GM19324 (cell line): ENCODE results near the gene NEIL1.
"Not testable (repeated sequence)": the region's sequence is repeated elsewhere in the genome, so short reads cannot be mapped to it uniquely, and the experiment has no call there.

Experiments
- ATAC-seq: cut with Tn5 transposase; IDR thresholded peaks from one replicate; pipeline ENCODE4 v1.9.1; 2021; ENCODE audit warnings: mild to moderate bottlenecking, moderate library complexity; ENCODE audit not compliant: unreplicated experiment, low FRiP score

Gene NEIL1

GRCh38 chr15:75332093-75332492 lies 14.7 kb upstream of the NEIL1 start:
- not testable (repeated sequence) for ATAC-seq

GRCh38 chr15:75333654-75334419 lies 13.0 kb upstream of the NEIL1 start:
- not testable (repeated sequence) for ATAC-seq

DNA sequence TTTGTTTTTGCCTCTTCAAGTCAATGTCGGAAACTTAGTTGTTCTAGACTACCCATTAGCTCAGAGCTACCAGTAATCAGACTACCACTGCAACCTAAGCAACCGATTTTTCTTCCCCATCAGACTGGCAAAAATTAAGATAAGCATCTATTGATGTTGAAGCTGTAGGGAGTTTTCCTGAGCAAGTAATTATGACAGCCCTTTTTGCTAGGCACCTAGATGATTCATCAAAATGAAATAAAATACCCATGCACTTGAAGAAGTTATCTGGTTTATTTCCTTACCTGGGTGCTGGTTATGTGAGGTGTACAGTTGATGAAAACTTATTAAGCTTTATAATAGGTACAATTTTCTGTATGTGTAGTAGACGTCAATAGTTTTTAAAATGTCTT lies 11.5 kb upstream of the NEIL1 start:
- ATAC-seq: no peak

DNA sequence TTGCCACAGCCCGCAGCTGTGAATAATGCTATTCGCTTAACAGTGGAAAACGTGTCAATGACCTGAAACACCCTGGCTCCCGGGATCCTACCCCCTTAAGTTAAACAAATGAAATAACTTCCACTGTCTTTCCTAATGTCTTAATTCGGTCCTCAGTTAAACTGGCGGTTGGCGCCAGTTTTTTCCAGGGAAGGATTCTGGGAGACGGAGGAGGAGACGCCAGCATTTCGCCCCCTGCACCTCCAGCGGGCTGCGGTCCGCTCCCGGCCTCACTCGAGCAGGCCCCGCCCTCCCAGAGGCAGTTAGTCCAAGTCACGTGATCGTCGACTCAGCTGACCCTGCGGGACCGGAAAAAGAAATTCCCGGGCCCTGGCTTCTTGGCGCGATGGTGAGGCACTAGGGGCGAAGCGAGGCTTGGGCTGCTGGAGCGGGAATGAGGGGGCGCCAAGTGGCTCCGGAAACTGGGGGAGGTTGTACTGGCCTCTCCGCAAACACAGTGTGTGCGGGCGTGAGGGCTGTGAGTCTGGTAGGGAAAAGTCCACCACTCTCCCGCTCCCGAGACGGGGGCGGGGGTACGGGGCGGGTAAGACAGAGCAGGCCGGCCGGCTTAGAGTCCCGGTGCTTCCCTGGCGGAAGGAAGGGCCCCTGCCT lies 11.0 kb upstream of the NEIL1 start, which contains the start of gene COMMD4:
COMMD4 (plus strand) TSS at position 359 of the 651 bp plus-strand sequence; CDS start at position 386, 27 bp downstream.
- peak; percentile 58 for ATAC-seq

DNA sequence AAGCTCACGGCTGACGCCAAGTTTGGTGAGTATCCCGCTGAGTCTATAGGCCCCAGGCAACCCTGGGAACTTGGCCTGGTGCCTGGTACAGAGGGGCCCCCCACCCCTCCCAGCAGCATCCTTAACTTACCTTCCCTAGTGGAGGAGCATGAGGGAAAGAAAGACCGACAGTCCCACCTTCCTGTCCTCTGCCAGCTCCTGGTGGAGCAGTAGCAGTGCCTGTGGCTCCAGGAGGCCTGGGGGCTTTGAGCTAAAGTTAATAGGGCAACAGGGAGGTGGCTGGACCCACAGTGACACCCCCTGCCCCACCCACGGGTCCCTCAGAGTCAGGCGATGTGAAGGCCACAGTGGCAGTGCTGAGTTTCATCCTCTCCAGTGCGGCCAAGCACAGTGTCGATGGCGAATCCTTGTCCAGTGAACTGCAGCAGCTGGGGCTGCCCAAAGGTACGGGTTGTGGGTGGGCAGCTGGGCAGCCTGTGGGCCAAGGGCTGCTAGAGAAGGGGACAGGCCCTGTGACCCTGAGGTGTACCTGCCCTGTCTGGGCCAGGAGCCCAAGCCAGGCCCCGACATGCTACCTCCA lies 8.1 kb upstream of the NEIL1 start:
- ATAC-seq: no peak

DNA sequence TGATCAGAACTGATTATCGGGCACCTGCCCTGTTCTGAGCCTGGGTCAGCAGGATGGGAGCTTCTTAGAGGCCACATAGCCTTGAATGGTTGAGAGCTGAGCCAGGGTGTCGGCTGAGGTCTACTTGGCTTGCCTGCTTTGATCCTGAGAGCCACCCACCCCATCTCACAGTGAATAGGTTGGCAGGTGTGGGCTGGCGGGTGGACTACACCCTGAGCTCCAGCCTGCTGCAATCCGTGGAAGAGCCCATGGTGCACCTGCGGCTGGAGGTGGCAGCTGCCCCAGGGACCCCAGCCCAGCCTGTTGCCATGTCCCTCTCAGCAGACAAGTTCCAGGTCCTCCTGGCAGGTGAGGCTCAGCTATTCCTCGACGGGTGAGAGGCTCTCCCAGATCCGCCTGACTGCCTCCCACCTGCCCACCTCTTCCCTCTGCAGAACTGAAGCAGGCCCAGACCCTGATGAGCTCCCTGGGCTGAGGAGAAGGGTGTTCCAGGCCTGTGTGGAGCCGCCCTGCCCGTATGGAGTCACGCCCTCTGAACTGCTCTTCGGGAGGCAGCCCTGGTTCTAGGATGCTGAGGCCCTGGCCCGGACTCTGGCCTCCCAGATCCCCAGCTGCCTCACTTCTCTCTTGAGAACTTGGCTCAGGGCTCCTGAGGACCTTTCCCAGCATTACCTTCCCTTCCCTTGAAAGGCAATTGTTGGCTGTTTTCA lies 7.2 kb upstream of the NEIL1 start:
- ATAC-seq: no peak

DNA sequence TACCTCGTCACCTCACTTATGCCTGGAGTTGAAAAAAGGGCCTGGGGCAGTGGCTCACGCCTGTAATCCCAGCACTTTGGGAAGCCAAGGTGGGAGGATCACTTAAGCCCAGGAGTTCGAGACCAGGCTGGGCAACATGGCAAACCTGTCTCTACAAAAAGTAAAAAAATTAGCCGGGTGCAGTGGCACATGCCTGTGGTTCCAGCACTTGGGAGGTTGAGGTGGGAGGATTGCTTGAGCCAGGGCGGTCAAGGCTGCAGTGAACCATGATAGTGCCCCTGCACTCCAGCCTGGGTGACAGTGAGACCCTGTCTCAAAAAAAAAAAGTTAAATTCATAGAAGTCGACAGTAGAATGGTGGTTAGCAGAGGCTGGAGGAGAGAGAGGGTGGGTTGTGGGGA lies 4.6 kb upstream of the NEIL1 start:
- no peak for ATAC-seq

DNA sequence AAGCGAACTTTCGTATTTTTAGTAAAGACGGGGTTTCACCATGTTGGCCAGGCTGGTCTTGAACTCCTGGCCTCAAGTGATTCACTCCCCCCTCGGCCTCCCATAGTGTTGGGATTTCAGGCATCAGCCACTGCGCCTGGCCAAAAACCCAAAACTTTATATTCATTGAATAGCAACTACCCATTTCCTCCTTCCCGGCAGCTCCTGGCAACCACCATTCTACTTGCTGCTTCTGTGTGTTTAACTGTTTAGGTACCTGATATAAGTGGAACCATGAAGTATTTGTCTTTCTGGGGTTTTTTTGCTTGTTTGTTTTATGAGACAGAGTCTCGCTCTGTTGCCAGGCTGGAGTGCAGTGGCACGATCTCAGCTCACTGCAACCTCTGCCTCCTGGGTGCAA lies 2.9 kb upstream of the NEIL1 start:
- ATAC-seq: not testable (repeated sequence)

DNA sequence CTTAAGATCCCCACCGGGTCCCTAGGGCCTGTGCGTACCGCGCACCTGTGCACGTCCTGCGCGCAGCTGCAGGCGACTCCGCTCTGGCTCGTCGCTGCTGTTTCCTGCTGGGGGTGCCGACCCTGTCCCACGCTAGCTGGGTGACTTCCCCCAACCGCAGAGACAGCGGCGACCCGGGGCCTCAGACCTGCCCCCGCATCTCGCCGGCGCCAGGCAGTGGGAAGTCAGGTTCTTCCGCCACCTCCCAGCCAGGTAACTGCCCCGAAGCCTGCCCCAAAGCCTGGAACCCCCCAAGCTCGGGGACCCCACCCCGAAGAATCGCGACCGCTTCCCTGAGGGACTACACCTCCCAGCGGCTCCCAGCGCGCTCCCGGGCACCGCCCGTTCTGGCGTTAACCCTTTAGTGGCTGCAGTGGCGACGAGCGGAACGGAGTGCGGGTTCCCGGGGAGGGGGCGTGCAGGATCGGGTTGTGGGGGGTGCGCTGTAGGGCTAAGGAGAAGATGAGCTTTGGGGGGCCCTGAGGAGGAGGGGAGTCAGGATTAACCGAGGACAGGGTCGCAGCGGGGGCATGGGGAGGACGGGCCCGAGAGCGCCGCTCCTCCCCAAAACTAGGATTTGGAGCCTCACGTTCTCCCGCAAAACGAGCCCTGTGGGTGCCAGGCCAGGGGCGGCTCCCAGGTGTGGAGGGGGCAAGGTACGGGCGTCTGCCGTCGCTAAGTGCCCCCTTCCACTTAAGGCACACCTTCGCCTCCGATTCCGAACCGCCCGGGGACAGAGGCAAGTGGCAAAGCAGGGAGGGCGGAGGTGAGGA lies 589 bp downstream of the NEIL1 start:
- ATAC-seq: peak; percentile 56

DNA sequence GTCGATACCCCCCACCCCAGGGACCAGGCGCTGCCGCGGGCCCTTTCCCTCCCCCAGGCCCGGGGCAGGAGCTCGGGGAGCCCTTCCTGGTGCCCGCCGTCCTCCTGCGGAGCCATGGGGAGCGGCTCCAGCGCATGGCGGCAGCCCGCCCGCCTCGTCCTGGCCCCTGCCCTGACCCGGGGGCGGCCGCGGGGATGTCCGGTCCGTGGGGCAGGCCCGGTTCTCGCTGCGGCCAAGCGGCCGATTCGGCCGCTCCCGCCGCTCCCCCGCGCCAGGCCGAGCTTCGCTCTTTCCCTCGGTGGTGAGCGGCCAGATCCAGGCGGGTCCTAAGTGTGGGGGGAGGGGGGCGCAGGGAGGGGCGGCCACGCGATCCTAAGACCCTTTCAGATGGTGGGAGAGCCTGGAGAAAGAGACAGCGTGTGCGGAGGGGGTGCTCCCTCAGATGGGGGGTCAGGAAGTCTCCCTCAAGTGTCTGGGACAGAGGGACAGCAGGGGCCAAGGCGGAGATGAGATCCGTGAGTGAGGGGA lies 1.3 kb downstream of the NEIL1 start:
- no peak for ATAC-seq

GRCh38 chr15:75348562-75349350 lies 1.9 kb downstream of the NEIL1 start:
- ATAC-seq: no peak

GRCh38 chr15:75349351-75349669 lies 2.5 kb downstream of the NEIL1 start:
- not testable (repeated sequence) for ATAC-seq

- ATAC-seq: no peak
Measured at GRCh38 chr15:75349851-75350588, 3.2 kb downstream of the NEIL1 start.

- no peak for ATAC-seq
Measured at GRCh38 chr15:75350601-75351361, 3.9 kb downstream of the NEIL1 start.

DNA sequence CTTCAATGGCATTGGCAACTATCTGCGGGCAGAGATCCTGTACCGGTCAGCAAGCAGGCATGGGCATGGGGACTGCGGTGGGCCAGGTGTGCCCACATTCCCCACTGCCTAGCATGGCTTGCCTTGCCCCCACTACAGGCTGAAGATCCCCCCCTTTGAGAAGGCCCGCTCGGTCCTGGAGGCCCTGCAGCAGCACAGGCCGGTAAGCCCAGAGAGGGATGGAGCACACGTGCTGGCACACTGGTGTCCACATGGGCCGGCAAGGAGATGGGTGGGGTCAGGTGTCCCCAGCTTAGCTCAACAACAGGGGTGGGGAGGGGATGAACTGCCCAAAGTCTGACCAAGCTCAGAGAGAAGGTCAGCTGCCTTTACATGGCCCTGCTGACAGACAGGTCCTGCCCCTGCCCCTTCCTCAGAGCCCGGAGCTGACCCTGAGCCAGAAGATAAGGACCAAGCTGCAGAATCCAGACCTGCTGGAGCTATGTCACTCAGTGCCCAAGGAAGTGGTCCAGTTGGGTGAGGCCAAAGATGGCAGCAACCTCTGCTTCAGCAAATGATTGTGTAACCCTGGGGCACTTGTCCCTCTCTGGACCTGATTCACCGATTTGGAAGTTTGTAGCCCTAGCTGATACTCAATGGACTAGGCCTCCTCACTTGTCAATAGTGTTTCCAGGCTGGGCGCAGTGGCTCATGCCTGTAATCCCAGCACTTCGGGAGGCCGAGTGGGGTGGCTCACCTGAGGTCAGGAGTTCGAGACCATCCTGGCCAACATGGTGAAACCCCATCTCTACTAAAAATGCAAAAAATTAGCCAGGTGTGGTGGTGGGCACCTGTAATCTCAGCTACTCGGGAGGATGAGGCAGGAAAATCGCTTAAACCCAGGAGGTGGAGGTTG lies 5.6 kb downstream of the NEIL1 start:
- ATAC-seq: no peak

DNA sequence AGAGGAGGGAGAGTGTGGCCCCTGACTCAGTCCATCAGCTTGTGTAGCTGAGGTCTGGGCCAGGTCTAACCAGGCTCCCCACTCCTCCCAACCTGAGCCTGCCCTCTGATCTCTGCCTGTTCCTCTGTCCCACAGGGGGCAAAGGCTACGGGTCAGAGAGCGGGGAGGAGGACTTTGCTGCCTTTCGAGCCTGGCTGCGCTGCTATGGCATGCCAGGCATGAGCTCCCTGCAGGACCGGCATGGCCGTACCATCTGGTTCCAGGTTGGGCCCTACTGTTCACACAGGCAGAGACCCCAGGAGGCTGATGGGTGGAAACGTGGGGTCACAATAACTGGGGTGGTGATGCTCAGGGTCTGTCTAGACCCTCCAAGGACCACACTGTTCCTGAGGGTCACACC lies 6.8 kb downstream of the NEIL1 start:
- no peak for ATAC-seq

- no peak for ATAC-seq
Measured at GRCh38 chr15:75354454-75354853, 7.6 kb downstream of the NEIL1 start.
